HG02938 (cell line): ENCODE data around the gene UQCC2.

Source experiments
- ATAC-seq: cut with Tn5 transposase; IDR thresholded peaks from one replicate; pipeline ENCODE4 v1.9.1; 2021; ENCODE audit warnings: mild to moderate bottlenecking, moderate library complexity; ENCODE audit not compliant: unreplicated experiment

The UQCC2 gene

GRCh38 chr6:33658982-33659689, 52.4 kb downstream of the UQCC2 start:
- no peak for ATAC-seq

GRCh38 chr6:33656844-33657243, 54.7 kb downstream of the UQCC2 start:
- no peak for ATAC-seq

GRCh38 chr6:33654831-33655554, 56.5 kb downstream of the UQCC2 start:
- ATAC-seq = no peak

- ATAC-seq = no peak
These were observed 59.5 kb downstream of the UQCC2 start for GRCh38 chr6:33652002-33652401.

- ATAC-seq = no peak
These were observed 60.1 kb downstream of the UQCC2 start for GRCh38 chr6:33651403-33651802.
